ENCODE data around the gene CNFN.

GRCh38 chr19:42431486-42431885, 41.4 kb upstream of the CNFN start:
- TF ChIP-seq USF1 (IDR thresholded peaks at IDR 0.05) (no peak), TEAD4 (IDR thresholded peaks at IDR 0.05) (no peak), CREB1 (IDR thresholded peaks at IDR 0.05; ENCODE audit: low read depth) (no peak), EP300 (IDR thresholded peaks at IDR 0.05; ENCODE audit: borderline replicate concordance) (no peak), ZBTB7A (IDR thresholded peaks at IDR 0.05; ENCODE audit: low read depth) (no peak), NFIC (IDR thresholded peaks at IDR 0.05) (no peak), EGR1 (IDR thresholded peaks at IDR 0.05) (no peak), RAD21 (IDR thresholded peaks at IDR 0.05; ENCODE audit: low read depth) (no peak), TCF12 (IDR thresholded peaks at IDR 0.05; ENCODE audit: low read depth) (no peak), TAF1 (IDR thresholded peaks at IDR 0.05; ENCODE audit: low read depth) (no peak), YY1 (IDR thresholded peaks at IDR 0.05; ENCODE audit: low read depth) (no peak)
- TF ChIP-seq, protein P1, sequence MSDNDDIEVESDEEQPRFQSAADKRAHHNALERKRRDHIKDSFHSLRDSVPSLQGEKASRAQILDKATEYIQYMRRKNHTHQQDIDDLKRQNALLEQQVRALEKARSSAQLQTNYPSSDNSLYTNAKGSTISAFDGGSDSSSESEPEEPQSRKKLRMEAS (IDR thresholded peaks at IDR 0.05): no peak
